NCI-H526 treated with DMSO at 0.1 percent for 48 hours (cell line): ENCODE results near the gene PGBD5.
A peak's percentile ranks its signal among the peaks of the same experiment; 100 is the strongest.

Experiments
- DNase-seq: peaks from one replicate; lab custom pipeline; 2025; lab: John Stamatoyannopoulos, UW

Gene PGBD5

DNA sequence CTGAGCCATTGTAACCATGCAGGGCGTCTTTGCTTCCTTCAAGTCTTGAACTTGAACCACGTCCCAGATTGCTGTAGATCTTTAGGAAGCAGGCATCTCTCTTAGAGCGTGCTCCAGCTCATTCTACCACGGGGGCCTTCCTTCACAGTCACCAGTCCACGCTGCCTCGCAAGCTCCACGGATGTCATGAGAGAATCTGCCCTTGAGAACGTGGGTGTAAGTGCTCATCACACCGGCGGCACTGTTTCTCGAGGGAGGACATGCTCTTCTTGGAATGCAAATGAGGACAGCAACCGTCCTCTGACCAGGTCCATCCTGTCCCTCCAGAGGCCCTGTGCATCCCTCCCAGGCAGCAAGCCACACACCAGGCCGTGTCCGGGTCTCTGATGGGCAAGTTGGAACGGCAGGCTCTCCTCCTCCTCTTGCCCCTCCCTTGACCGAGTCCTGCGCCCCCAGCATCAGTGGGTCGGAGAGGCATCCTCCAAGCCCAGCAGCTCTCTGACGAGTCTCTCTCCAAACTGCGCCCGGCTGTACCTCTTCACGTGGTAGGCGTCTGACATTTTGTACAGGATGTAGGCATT is 103.1 kb downstream of the PGBD5 start:
- no peak for DNase-seq

- no peak for DNase-seq
These were observed 103.7 kb downstream of the PGBD5 start for GRCh38 chr1:230322421-230322756.

DNA sequence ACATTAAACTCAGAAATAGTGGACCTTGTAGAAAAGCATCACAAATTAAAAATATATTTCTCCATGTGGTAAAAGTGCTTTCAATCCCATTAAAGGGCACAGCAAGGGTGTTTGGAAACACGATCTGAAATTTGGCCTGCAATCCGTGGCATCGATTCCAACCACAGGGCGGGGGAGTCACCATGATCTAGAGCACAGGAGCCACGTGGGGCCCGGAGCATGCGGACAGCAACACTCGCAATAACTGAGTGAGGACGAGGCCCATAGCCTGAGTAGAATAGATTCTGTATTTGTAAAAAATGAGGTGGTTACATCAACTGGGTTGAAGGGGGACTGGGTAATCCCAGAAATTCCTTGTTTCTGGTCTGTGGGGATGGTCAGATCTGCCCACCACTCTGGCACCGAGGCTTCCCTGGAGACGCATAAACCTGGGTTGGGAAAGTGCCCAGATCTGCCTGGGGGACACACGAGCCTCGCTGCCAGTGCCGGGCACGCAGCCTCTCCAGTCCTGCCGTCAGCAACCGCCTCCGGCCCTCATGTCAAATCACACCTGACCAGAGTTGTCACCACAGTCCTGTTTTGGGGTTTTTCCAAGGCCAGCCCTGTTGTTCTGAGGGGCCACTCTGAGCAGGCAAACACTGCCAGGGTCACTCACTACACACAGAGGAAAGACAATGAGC is 104.3 kb downstream of the PGBD5 start:
- DNase-seq: no peak

GRCh38 chr1:230321341-230321740 is 104.8 kb downstream of the PGBD5 start:
- no peak for DNase-seq

DNA sequence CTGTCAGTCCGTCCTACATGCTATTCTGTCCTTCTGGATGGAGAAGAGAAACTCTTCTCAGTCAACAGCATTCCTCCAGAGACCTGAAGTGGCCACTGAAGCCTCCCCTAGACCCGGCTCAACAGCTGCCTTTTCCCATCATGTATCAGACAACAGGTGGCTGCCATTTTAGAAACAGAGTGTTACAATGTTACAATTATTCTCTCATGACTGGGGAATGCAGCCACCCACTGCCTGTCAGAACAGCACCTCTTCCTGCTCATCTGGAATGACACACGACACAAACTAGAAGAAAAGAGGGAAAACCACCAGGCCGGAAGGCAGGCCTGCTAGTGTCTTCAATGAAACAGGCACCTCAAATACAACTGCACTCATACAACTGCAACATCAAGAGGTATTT is 105.3 kb downstream of the PGBD5 start:
- DNase-seq: no peak

DNA sequence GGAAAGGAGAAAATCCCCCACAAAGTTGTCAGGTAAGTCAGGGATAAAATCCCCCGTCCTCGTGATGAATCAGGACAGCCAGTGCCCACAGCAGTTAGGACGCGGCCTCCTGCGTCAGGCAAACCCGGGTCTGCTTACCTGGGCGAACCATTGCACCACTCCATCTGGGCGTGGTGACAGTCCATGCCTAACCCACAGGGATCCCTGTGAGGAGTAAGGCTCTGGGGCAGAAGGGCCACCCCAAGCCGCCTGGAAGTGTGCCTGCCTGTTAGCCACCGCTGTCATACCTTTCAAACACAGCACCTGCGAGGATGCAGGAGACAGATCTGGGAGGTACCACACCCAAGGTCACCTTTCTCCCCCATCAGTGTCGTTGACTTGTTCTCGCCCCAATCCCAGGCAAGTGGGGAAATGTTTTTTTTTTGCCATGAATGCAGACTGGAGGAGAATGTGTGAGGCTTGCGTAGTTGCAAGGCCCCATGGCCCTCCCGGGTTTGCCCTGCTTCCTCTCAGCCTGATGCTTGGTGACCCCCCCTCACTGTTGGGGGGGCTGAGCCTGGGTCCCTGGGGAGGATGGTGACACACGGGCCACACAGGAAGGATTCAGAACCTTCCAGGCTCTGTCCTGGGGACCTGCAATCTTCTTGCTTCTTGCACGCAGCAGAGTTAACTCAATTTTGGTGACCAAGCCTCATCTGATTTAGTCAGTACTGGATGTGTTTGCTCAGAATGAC is 107.0 kb downstream of the PGBD5 start:
- no peak for DNase-seq

DNA sequence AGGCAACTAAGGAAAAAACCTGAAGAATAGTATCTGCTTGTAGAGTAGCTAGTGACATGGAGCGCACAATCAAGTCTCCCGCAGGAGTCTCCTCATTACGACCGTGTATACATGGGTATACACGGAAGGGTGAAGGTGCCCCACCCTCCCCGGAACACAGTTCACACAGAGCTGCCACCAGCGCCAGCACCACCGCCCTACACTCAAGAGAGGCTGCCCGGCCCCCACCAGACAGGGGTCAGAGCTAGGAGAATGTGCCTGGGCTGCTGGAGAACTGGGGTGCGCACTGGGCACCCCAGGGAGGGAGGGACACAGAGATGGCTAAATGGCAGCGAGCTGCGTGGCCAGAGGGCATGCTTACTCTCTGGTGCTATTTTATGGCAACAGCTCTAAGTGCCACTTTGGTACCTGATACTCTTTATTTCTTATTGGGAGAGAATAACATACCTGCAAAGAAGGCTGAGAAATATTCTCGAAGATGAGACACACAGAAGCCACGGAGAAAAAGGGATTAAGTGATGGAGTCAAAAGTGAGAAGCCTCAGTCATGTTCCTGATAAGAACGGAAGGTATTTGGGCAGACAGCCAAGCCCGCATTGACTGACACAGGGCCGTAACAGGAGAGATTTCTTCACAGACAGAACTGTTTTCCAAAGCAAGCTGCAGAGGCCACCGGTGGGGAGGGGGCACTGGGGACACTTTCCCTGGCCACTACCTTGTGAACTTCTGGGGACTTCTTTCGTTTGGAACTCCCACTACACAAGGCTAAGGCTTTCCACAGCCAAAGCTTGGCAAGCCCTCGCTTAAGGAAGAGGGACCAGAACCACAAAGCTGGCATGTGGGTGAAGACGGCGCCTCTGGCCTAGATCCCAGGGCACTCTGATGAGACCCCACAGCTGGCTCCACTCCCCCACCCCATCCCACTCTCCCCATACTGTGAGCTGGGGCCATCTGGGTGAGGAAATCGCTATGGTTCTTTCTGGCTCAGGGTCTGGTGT is 108.0 kb downstream of the PGBD5 start:
- DNase-seq: no peak

DNA sequence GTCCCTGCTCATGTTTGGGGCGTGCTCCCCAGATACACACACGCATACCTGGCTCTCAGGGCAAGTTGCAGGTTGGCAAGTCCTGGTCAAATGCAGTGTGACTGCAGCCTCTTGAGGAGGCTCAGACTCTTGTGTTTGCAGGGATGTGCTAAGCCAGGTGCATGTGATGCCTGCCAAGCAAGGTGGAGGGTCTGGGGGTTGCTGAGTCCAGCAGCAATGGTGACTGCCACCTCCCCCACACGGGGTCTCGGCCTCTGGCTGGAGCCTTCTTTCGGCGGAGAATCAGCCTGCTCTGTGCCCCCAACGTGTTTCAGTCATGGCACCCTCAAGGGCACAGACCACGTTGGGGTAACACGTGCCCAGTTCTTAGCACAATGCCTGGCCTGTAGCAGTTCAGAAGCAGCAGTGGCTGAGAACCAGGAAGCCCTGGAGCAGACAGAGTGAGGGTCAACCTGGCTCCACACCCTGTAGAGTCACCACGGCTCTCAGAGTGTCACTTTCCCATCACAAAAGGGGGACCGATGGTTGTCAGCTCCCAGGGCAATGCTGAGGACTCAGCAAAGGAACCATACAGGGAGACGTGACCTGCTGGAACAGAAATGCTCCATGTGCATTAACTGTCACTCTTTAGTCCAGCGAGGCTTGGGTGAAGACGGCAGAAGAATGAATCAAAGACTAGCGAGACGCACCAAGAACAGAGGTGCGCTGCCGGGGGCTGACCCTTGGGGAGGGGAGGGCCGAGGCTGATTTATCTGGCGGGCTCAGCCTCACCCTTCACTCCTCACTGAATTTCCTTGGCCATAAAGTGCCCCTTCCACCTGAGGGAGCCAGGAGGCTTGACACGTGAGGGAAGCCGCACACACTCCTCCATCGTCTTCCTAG is 109.0 kb downstream of the PGBD5 start:
- no peak for DNase-seq

GRCh38 chr1:230315099-230315498 is 111.0 kb downstream of the PGBD5 start:
- DNase-seq: no peak

GRCh38 chr1:230314142-230314470 is 112.0 kb downstream of the PGBD5 start:
- DNase-seq: no peak

DNA sequence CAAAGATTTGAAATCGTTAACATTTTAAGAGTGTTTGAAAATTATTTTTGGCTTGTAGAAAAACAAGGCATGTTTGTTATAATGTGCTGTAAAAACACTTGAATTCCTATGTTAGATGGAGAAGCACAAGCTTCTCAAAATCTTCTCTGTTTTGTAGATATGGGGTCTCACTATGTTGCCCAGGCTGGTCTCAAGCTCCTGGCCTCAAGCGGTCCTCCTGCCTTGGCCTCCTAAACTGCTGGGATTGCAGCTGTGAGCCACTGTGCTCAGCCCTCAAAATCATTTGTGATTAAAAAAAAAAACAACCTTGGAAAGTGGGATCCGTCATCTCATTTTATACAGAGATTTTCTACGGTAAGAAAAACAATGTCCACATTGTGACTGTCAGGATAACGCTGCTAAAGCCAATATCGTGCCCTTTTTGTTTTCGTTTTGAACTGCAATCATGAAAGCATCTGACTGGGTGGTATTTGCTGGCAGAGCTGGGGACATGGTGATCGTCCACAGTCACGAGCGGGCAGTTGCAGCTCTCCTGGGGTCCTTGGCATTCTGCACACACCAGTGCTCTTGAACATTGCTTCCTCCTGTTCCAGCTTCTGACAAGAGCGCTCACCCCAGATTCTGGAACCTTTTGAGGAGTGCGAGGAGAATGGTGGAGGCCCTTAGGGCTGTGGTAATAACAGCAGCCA is 112.5 kb downstream of the PGBD5 start:
- DNase-seq: no peak

GRCh38 chr1:230312676-230313075 is 113.5 kb downstream of the PGBD5 start:
- DNase-seq: no peak

- DNase-seq: peak; percentile 0
These were observed 115.6 kb downstream of the PGBD5 start for GRCh38 chr1:230310381-230311163.

DNA sequence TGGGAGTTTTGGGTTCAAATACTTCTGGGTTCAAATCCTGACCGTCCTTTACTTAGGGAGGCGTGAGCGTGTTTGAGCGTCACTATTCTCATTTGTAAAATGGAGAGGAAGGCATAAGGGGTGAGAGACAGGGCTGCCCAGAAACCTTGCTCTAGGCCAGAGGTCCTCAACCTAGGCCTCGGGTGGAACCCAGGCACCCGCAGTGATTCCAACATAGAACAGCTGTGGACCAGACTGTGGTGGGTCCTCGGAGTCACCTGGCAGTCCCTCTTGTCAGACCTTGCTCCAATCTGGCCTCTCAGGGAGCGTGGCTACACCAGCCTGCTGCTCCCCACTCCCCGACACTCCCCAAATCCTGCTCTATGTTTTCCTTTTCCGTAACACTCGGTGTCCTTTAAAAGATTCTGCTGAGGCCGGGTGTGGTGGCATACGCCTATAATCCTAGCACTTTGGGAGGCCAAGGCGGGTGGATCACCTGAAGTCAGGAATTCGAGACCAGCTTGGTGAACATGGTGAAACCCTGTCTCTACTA is 116.4 kb downstream of the PGBD5 start:
- no peak for DNase-seq

DNA sequence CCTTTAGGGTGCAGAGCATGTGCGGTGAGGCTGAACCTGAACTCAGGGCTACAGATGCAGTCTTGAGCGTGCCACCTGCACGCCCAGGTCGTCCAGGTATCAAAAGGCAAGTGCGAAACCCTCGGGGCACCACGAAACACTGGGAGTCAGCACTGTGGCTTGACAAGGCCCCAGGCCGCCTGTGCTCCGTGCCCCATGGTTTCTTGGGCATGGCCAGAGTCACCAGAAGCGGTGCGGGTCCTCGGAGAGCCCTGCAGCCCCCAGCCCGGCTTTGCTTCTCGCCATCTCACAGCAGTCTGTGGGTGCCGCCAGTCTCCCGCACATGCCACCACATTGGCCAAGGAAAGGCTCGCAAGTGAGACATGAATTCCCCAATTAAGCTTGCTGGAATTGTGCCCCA is 117.3 kb downstream of the PGBD5 start:
- no peak for DNase-seq

DNA sequence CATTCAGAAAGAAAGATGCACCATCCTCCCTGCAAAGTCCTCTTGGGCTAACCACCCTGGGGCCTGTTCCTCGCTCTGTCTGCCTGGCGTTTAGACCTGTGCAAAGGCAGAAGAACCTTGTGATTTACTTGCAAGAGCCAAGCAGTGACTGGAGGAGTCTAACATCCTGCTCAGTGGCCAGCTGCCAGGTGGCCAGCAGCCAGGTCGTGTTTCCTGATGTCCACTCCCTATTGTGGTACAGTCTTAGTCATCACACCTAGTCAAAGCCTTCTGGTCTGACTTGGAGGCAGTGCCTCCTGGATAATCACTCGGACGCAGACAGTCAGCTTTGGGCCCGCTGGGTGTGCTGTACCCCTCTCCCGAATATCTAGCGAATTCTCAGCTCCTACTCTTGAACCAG is 118.1 kb downstream of the PGBD5 start:
- no peak for DNase-seq

- no peak for DNase-seq
These were observed 118.9 kb downstream of the PGBD5 start for GRCh38 chr1:230307213-230307612.

DNA sequence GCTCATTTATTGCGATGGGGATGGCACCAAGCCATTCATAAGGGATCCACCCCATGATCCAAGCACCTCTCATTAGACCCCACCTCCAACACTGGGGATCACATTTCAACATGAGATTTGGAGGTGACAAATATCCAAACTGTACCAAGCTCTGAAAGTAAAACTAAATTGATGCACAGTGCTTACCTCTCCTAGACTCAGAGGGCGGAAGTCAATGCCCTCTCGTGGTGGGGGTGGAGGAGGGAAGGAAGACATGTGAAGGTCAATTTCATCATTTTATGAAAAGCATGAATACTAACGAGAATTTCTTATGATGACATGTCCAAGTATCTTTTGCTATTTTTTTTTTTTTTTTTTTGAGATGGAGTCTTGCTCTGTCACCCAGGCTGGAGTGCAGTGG is 120.0 kb downstream of the PGBD5 start:
- DNase-seq: no peak

DNA sequence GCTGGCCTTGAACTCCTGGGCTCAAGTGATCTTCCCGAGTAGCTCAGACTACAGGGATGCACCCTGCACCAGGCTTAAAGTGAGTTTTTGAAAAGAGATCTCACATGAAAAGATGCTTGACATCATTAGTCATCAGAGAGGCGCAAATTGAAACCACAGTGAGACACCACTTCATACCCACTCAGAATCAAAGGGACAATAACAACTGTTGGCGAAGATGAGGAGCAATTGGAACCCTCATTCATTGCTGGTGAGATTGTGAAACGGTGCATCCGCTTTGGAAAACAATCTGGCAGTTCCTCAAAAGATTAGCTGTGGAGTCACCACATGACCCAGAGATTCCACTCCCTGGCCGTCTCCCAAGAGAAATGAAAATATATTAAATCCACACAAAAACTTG is 122.3 kb downstream of the PGBD5 start:
- no peak for DNase-seq

GRCh38 chr1:230303069-230303468 is 123.1 kb downstream of the PGBD5 start:
- DNase-seq: no peak
